NCI-H2171 (cell line): ENCODE measurements around the gene ENO1.
"Not testable (repeated sequence)": the region's sequence is repeated elsewhere in the genome, so short reads cannot be mapped to it uniquely, and the experiment has no call there.

Experiments
- DNase-seq: peaks from one replicate; lab custom pipeline; 2025; lab: John Stamatoyannopoulos, UW

The ENO1 gene

DNA sequence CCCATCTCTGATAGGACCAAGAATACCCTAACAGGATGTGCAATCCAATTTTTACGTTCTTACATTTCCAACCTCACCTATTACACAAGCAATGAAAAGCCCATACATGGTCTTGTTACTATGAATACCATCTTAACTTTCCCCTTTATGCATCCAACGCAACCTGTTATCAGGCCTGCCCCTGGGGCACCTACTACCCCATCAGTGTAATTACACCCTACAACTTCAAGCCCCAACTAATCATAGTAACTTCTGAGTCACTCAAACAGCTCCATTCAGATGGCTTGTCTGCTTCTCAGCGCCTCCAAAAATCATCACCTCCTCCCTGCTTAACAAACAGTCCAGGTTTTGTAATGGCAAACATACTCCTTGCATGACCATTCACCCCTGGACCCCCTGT lies 18.3 kb upstream of the ENO1 start:
- DNase-seq = not testable (repeated sequence)

DNA sequence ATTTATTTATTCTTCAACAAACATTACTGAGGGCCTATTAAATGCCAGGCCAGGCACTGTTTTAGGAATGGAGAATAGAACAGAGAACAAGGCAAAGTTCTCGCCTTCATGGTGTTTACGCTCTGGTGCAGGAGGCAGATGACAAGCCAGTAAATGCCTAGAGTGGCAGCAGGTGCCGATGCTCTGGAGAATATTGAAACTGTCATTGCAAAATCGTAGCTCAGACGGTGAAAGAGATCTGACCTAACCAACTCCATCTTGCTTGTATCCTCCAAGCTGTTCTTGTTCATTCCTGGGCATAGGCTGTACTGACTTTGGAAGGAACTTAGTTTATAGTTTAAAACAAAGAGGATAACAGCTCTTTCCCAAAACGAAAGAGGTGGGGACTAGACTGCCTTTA lies 13.5 kb upstream of the ENO1 start:
- no peak for DNase-seq

DNA sequence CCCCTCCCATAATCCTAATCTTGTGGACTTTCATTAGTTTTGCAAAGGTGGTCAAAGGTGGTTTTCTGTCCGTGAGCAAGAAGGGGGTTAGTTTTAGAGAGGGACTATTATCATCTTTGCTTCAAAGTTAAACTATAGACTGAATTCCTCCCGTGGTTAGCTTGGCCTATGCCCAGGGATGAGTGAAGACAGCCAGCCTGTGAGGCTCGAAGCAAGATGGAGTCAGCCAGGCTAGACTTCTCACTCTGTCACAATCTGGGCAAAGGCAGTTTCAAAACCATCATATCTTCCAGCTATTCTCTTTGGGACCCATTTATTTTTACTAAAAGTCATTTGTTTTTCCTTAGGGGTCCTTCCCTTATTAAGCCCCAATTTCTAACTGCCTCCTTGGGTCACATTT lies 12.9 kb upstream of the ENO1 start:
- DNase-seq = no peak

DNA sequence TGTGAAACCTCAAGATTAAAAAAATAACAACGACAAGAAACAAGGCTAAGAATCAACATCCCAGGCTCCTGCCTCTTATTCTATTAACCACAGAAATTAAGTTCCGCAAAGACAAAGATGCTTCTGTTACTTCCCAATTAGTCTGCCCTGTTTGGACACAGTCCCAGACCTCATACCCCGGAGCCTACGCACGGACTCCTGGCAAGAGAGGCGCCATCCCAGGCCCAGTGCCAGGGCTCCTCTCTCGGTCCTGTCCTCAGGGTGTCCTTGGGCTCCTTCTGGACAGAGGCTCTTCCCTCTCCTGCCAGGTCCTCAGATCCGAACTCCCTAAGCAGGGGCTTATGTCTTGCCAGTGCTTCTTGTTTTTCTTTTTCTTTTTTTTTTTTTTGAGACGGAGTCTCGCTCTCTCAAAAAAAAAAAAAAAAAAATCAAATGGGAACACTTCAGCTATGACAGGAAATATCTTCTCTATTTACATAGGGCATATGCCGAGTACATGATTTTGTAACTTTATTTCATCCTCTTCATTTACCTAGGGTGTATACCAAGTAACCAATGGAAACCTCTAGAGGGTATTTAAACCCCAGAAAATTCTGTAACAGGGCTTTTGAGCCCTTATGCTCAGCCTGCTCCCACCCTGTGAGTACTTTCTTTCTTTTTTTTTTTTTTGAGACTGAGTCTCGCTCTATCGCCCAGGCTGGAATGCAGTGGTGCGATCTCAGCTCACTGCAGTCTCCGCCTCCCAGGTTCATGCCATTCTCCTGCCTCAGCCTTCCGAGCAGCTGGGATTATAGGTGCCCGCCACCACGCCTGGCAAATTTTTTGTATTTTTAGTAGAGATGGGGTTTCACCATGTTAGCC lies 11.7 kb upstream of the ENO1 start:
- DNase-seq = peak; percentile 17

DNA sequence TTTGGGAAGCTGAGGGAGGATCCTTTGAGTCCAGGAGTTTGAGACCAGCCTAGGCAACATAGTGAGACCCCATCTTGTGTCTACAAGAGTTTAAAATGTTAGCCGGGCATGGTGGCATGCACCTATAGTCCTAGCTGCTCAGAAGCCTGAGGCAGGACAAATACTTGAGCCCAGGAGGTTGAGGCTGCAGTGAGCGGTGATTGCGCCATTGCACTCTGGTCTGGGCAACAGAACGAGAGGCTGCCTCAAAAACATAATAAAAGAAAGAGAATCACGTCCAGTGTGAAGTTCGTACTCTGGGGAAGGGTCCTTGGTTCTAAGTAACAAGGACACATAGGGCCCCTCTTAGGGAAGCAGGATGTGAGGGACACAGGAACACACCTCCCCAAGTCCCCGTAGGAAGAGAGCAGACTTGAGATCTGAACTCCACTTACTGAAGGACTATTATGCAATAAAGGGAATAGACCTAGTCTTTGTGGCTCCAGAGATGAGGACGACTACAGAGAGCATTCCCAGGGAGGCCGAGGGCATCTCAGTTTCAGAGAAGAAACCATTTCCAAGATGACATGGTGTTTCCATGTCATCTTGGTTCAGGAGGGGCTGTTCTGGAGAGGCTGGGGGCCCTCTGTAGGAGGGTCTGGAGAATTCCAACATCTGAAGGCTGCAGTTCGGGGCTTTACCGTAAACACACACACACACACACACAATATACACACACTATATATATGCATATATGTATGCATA lies 10.8 kb upstream of the ENO1 start:
- no peak for DNase-seq

DNA sequence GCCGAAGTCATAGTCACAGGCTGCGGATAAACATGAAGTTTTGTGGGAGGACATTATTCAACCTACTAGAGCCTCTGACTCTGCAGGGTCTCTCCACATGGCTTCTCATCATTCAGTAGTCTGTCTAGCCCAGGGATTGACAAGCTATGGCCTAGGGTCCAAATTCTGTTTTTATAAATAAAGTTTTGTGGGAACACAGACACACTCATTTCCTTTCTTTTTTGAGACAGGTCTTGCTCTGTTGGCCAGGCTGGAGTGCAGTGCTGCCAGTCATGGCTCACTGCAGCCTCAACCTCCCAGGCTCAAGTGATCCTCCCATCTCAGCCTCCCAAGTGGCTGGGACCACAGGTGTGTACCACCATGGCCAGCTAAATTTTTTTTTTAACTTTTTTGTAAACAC lies 8.1 kb upstream of the ENO1 start:
- no peak for DNase-seq

DNA sequence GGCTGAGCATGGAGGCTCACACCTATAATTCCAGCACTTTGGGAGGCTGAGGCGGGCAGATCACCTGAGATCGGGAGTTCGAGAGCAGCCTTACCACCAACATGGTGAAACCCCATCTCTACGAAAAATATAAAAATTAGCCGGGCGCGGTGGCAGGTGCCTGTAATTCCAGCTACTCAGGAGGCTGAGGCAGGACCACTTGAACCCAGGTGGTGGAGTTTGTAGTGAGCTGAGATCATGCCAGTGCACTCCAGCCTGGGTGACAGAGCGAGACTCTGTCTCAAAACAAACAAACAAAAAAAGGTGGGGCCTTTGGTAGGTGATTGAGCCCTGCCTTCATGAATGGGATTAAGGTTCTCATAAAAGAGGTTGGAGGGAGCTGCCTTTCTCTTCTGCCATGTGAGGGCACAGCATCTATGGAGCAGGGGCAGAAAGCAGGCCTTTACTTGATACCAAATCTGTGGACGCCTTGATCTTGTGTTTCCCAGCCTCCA lies 7.6 kb upstream of the ENO1 start:
- DNase-seq = not testable (repeated sequence)

DNA sequence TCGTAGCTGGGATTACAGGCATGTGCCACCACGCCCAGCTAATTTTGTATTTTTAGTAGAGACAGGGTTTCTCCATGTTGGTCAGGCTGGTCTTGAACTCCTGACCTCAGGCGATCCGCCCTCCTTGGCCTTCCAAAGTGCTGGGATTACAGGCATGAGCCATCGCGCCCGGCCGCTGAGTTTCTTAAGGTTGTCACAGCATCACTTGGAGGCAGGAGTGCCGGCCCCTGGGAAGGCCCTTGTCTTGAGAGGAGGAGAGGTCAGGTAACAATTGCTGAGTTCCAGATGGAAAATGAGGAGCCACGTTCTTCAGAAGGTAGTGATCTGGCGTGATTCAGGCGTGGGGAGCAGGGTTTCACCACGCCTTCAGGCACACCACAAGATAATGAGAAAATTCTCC lies 5.6 kb upstream of the ENO1 start:
- not testable (repeated sequence) for DNase-seq

DNA sequence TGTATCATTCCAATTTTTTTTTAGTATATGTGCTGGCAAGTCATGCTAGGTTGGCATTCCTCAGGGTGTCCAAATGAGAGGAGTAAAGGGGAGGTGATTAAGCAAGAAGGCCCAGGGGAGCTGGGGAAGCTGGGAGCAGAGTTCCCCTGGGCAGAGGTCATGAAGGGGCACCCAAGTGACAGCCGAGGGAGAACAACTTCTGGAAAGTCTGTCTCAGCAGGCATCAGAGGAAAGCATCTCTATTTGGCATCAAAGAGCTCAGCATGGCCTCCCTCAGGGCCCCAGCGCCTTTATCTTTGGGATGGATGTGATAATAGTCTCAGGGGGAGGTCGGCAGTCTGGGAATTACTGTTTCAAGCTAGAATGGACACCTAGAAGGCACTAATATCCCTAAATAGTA lies 5.0 kb upstream of the ENO1 start:
- no peak for DNase-seq

DNA sequence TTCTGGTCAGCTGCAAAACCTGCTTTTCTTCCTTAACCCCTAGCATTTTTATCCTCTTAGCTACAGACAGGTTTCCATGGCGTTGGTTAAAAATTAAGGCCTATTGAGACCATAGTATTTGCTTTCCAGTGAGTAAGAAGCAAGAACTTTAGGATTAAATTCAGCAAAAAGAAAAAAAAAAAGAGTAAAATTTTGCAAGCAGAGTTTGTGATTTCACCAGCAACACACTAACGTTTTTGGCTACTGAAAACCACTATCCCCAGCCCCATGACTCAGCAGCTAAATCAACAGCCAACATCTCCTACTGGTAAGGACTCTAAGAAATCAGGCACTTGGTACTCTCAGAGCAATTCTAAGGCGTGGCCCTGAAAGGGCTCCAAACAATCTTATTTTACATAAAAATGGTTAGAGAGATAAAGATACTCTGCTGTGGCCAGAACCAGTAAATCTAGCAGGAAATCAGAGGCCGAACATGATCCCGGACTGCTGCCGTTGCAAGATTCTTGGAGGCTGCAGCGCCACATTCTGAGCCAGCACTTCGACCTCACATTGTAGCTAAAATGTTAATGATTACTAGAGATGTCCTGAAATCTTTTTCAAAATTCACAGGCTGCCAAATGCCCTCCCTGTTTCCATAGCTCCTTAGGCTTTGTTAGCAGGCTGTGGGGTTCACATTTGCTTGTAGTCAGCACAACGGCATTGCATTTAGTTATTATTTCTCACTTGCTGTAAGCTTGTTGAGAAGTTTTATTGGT lies 1.6 kb upstream of the ENO1 start:
- DNase-seq = no peak

DNA sequence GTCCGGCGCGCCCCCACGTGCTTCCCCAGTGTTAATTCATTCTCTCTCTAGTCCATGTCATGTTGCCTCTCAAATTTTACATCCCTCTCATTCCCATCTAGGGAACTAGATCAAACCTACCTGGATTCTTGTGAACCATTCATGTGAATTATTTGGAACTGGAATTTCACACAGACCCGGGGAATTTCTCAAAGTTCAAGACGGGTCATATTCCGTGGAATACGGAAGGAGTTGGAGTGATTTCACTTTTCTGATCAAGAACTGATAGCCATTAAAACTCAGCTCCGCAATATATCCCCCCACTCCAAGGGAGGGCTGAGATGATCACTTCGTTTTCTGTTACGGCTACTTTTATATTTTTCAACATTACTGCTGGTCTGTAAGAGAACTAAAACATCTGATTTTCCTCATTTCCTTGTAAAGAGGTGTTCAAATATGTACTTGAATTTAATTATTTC lies 1.0 kb upstream of the ENO1 start:
- DNase-seq = no peak

DNA sequence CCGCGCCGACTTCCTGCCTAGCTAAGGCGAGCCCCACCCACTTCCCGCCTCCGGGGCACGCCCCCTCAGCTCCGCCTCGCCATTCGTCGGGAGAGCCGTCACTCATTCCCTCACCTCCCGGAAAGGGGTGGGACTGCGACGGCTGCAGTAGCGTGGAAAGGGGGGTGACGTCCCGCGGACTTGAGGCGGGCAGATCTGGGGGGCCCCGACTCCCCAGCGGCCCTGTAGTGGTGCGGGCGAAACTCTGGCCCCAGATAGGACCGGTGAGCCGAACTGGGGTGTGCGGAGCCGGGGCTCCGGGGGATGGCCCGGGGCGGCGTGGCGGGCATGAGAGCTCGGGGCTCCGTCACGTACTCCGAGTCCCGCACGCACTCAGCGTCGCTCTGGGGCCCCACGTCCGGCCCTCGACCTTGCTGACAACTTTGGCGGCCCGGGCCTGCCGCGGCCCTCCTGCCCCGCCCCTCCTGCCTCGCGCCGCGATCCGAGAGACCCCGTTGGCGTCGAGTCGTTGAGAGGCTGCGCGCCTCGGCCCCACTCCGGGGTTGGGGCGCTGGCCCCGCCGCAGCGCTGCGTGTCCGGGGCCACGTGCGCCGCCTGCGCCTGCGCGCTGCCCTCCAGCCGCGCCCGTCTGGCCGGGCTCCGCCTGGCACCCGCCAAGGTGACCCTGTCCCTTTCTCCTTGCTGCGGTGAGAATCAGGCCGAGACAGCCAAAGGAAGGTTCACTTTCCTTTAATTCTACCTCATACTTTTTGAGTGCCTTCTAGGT lies 395 bp upstream of the ENO1 start:
- DNase-seq = peak; percentile 91

DNA sequence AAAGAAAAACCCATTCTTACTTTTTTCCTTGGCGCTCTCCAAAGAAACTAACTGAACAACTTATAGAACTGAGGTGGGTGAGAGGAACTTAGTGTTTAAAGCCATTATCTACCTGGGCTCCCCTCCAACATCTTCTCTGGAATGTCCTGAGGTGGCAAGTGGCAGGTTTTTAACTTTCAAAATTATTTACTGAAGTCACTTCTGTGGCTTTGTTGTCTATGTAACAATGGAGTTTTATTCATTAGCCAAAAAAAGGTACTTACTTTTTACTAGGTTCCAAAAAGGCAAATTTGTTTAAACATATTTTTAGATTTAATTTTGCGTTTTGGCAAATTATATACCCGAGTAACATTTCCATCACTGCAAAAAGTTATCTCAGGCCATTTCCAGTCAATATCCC lies 2.4 kb downstream of the ENO1 start:
- no peak for DNase-seq

DNA sequence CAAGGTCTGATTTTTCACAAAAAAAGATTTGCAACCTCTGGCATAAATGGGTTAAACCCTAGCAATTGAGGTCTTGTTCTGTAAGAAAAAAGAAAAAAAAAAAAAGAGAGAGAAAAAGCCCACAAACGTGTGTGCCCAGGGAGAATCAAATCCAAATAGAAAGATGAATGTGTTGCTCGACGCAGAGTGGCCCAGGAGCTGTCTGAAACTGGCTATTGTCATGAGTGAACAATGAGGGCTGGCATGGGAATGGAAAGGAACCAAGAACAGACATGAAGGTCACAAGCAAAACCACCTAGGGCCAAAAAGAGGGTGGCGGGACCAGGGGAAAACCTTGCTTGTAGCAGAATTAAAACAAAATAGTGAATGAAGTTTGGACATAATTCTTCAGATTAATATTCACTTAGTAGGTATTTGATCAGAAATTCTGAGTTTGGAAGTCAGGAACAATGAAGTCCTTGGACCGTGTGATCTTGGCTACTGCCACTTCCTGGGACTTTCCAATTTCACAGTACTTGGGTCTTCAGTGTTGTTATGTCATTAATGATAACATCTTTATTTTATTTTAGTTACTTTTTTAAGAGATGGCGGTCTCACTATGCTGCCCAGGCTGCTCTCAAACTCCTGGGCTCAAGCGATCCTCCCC lies 3.1 kb downstream of the ENO1 start:
- no peak for DNase-seq

DNA sequence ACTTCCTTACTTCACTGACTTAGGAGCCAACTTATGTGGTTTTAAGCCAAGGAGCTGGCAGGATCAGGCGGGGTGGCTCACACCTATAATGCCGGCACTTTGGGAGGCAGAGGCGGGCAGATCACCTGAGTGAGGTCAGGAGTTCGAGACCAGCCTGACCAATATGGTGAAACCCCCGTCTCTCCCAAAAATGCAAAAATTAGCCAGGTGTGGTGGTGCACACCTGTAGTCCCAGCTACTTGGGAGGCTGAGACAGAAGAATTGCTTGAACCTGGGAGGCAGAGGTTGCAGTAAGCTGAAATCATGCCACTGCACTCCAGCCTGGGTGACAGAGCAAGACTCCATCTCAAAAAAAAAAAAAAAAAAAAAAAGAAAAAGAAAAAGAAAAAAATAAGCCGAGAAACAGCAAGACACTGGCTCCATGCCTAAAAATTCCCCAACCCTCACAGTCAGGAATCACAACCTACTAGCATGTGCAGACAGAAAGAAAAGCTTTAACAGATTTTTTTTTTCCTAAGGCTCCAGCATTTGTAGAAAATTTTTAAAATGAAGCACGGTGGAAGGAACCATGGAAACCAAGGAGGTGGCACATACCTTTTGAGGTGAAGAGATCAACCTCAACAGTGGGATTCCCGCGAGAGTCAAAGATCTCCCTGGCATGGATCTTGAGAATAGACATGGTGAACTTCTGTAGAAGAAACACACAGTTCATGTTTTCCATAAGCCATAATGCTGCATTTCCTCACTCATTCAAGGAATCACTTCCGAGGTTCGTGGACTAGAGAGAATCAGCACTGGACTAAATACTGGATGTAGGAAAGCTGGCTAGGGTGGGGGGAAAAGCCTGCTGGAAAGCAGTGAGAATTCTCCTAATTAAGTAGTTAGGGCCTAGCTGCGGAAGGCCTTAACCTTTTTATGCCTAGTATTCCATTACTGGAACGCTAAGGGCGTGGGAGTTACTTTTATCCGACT lies 4.0 kb downstream of the ENO1 start:
- DNase-seq = no peak

DNA sequence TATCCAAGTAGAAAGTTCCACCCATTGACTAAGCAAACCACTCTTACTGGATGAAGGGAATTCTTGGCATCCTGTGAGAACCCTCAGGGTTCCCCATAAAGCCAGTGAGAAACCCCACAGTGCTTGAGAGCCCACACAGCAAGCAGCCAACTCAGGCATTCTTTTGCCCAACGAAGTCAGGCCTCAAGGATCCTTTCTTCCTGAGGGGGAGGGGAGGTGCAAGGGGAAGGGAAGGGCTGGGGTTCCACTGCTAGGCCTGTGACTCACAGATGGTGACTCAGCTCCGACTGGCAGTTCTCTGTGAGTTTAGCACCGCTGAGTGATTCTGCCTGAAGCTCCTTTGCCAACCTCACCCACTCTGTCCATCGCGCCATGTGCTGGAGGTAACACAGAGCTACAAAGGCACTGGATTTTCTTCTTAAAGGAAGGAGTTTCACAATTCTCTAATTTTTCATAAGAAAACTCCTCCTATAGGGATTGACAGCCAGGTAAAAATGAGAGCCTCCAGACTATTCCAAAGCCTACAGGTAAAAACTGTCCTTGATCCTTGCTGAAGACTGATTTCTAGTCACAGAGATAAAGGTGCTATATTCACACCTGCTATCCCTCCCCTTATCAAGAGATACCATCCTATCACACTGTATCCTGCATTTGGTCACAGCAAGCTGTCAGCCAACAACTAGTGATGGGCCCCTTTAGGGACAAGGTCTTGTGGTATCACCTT lies 4.8 kb downstream of the ENO1 start:
- DNase-seq = no peak

DNA sequence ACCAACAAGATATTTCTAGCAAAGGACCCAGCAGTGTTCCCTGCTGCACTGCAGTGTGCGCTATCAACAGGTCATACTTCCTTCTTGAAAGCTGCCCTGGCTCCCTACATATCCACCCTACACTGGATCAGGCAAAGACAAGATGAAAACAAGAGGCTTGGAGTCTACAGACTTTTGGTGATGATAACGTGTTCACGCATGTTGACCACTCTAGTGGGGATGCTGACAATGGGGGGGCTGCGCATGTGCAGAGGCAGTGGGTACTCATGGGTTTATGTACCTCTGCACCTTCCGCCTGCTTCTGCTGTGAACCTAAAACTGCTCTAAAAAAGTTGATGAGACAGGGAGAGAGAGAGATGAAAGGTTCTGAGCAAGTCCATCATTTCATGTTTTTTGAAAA lies 5.5 kb downstream of the ENO1 start:
- DNase-seq = no peak

DNA sequence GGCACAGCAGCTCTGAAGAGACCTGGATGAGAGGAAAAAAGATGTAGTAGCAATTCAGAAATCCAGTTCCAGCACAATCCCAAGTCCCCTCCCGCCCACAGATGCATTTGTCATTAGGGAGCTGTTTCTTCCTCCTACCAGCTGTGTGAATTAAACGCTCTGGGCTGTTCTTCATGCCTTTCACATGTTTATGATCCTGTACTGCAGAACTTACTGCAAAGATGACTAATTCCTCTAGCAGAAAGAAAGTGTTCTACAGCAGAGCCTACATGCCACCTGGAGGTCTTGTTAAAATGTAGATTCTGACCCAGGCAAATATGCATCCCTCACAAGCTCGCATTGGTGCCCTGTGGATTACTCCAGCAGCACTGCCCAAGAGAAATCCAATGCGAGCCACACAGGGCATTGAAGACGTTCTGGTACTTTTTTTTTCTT lies 6.5 kb downstream of the ENO1 start:
- no peak for DNase-seq

DNA sequence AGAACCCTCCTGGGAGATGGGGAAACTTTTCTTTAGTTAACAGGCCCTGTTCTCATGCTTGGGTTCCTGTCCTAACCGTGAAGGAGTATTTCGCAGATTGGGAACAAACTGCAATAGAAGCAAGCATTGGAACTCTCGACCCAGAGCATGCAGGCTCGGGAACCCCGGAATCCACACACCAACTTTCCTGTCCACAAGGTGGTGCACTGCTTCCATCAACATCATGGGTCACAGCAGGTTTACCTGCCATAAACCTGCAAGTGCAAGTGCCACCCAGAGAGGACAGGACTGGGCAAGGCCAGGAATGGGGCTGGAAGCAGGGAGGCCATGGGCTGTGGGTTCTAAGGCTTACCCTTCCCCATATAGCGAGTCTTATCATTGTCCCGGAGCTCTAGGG lies 6.9 kb downstream of the ENO1 start:
- DNase-seq = no peak
